ENCODE results near the gene SLC22A16.
"Not testable (repeated sequence)": the region's sequence is repeated elsewhere in the genome, so short reads cannot be mapped to it uniquely, and the experiment has no call there.

SLC22A16 gene

DNA sequence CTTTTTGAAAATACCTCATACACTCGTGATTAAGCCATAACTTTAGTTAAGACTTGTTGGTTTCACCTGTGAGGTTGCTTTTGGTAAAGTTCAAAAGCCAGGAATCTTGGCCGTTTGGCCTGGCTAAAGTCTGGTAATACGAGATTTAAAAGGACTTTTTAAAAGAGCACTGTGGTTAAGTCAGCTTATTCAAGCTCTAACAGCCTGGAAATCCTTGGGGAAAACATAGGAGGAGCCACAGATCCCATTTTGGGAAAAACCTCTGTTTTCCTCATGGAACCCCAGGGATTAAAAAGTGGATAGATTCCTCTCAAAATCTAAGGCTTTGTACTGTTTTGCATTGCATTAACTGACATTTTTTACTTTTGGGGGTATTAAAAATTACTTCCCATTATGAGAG lies 13.7 kb upstream of the SLC22A16 start:
- no peak for DNase-seq

DNA sequence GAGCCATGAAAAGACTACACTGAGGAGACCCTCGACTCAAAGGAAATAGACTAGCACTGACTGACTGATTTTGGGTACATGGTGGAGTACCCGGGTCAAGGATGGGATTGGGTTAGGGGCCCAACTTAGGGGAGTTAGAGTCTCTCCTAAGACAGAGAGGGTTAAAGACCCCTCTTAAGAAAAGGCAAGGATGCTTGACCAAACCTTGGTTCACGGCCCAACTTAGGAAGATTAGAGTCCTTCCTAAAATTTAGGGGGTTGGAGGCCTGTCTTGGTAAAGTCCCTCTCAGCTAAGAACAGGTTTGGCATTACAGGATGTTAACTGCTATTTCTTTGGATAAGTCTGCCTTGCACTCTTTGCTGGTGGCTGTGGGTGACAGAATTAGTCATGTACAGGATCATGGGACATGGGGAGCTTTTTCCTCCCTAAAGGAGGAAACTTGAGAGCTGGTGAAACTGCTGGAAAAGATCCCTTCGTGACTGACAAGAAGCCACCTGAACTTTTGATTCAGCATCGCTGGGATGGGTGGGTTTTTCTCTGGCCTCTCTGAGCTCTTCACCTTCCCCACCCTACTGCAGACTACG lies 12.3 kb upstream of the SLC22A16 start:
- peak; percentile 9 to 69 for DNase-seq

DNA sequence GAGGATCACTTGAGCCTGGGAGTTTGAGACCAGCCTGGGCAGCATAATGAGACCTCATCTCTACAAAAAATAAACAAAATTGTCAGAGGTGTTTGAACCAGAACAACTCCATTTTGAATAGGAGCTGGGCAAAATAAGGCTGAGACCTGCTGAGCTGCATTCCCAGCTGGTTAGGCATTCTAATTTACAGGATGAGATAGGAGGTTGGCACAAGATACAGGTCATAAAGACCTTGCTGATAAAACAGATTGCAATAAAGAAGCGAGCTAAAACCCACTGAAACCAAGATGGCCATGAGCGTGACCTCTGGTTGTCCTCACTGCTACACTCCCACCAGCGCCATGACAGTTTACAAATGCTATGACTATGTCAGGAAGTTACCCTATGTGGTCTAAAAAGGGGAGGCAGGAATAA lies 11.6 kb upstream of the SLC22A16 start:
- DNase-seq: not testable (repeated sequence)

DNA sequence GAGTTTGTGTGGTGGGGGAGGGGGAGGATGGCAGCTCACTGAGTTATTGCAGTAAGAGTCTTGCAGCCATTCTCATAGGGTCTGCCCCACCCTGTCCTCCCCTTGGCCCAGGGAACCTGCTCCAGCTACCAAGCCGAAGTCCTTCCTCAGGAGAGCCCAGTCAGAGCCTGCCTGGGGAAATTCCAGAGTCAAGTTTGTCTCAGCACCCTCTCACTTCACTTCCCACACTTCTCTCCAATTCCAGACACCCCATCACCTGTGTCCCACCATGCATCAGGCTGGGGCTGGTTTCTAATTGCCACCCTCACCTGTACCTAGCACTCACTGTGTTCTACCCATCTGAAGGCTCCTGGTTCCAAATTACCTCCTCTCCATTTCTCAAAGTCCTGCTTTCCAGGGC lies 10.3 kb upstream of the SLC22A16 start:
- DNase-seq: no peak

DNA sequence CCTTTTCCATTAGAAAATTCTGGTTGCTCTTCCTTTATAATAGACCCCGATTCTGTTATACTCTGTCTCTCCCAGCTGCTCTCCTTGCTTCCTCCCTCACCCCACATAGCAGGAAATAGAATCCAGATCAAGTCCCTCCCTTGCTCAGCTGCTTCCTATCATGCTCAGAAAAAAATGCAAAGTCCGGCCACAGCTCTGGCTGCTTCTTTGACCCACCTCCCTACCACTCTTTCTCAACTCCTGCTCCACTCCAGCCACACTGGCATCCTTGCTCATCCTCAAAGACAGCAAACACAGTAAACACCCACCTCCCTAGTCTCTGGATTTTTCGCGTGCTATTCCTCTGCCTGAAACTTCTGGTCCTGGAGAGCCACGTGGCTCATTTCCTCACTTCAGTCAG lies 9.1 kb upstream of the SLC22A16 start:
- peak; percentile 57 to 75 for DNase-seq

DNA sequence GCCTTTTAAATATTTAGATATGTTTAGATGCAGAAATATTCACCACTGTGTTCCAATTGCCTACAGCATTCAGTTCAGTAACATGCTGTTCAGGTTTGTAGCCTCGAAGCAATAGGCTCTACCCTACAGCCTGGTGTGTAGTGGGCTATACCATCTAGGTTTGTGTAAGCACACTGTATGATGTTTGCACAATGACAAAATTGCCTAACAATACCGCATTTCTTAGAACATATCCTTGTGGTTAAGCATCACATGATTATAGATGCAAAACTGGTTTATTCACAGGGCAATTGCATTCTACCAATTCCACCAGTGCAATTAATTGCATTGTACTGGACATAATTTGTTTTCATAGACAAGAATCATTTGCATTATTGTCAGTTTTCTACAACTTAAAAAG lies 7.9 kb upstream of the SLC22A16 start:
- DNase-seq: peak; percentile 87 to 98

DNA sequence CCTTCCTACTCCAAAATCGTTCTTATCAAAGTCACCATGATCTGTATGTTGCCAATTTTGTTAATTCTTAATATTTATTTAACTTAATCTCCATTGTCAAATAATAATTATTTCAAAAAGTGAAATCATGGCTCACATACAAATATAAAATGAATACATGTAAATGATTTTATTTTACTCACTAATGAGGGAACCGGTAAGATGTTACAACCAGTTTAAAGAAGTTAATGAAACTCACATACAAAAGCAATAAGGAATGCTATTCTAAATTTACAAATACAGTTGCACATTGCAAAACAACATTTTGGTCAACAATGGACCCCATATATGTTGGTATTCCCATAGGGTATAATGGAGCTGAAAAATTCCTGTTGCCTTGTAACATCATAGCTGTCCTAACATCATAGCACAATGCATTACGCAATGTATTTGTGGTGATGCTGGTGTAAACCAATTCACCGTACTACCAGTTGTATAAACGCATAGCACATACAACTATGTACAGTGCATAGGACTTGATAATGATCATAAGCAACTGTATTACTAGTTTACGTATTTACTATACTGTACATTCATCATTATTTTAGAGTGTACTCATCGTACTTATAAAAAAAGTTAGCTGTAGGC lies 6.5 kb upstream of the SLC22A16 start:
- DNase-seq: no peak

DNA sequence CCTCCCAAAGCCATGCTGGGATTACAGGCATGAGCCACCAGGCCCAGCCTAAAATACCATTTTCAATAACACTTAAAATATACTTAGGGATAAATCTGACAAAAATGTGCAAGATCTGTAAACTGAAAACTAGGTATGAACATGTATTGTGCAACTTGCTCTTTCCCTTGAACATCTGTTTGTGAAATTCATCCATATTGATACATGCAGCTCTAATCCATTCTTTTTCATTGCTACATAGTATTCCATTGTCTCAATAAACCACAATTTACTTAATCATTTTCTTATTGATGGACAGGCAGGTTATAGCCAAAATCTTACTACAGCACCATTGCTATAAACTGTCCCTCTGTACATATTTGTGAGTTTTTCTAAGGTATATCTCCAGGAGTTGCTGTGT lies 4.7 kb upstream of the SLC22A16 start:
- DNase-seq: no peak

DNA sequence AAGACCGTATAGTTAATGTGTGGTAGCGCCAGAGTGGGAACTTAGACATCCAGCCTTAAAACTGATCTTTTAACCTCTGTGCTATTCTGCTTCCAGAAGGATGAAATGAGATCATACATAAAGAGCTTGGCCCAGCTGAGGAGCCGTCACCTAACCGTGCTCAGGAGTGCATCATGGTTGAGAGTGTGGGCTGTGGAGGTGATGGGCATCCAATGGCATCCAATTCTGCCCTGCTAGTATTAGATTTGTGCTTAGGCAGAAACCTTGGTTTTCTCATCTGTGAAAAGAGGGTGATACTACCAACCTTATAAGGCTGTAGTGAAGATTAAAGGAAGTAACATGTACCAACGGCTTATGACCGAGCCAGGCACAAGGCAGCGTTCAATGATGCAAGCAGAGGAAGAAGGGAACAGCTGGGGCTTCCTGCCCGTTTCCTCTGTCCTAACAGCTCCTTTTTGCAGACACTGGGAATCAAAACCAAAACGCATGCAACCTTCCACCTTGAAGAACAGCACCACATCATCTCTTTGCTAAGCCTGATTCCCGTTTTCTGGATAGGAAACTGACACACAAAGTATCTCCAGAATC lies 1.3 kb downstream of the SLC22A16 start:
- peak; percentile 85 to 88 for DNase-seq

DNA sequence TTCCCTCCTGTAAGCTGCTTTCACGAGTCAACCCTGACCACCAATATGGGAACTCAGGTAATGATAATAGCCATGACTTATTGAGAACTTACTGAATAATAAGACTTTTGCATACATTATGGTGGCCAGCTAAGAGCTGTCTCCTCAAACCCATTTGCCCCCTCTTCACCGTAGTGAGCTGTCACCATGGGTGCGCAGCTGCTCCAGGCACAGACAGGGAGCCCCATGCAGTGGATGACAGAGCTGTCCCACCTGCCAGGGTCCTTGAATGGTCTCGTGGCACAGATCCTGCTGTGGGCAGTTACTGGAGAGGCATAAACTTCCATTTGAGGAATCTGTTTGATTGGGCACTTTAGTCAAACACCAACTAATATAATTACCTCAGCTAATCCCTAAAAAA lies 1.9 kb downstream of the SLC22A16 start:
- no peak for DNase-seq

DNA sequence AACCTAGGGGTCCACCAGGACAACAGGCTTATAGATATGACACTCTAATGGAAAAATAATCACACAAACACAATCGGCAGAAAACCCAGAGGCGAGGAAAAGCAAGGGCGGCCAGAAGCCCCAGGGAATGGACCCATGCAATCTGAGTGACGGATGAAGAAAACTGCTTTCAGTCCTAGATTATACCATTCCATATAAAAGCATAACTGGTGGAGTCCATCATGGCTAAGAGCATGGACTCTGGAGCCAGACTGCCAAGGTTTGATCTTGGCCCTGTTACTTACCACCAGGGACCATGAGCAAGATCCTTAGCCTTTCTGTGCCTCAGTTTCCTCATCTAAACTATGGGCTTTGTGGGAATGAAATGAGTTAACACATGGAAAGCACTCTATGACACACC lies 3.7 kb downstream of the SLC22A16 start:
- DNase-seq: no peak

DNA sequence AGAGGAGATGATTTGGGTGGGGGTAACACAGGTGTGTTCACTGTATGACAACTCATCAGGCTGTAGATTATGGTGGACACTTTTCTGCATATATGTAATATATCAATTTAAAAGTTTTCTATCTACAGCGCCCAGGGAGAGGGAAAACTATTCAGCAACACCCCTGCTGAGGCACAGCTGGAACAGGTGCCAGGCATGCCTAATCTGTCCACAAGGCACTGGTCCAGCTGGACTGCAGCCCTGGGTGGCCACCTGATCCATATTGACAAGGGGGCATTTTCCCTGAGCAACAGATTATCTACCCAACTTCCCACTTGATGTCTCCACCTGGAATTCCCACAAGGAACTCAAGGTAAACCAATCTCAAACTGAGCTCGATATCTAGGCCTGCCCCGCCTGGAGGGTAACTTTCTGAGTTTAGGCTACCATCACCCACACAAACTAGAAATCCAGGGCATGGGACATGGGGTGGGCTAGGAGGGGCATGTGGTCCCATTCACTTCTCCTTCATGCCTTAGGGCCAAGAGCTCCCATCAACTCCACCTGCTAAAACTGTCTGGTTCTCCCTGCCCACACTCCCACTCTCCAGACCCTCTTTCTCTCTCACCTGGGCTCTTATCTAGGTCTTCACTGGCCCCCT lies 4.6 kb downstream of the SLC22A16 start:
- DNase-seq: no peak

DNA sequence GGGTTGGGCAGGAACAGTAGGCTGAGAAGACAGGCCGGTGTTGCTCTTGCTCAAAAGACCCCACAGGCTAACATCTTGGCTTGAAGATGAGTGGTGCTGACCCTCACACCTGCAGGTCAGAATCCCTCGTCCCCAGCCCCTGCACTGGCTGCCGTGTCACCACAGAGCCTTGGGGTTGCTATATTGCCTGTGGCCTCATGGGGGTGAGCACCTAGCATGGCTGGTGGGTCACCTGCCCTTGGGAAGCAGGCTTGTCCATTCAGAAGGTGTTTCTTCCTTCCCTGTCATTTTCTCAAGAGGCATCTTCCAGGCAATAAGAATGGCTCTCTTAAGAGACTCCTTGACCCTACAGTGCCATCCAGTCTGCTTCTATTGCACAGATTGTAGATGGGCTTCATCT lies 7.7 kb downstream of the SLC22A16 start:
- DNase-seq: no peak

DNA sequence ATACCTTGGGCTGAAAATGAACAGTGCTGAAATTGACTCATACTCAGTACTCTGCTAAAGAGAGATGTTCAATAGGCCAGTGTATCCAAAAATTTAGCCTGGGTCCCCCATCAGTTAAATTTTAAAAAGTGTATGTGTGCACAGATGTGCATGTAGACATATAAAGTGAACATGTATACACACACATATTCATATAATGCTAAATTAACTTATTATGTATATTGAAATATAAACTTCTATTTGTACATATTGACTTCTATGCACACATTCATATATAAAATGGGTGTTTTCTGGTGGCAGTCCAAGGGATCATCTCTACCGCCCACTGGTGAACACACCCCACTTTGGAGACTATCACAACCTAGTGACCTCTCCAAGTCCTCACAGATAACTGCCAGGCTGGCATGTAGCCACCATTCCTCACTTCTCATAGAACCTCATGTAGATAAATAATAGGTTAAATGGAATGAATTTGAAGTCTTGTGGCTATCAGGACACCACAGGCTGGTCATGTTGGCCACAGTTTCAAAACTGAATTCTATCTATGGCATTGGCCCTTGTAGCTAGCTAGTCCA lies 8.8 kb downstream of the SLC22A16 start:
- DNase-seq: no peak

DNA sequence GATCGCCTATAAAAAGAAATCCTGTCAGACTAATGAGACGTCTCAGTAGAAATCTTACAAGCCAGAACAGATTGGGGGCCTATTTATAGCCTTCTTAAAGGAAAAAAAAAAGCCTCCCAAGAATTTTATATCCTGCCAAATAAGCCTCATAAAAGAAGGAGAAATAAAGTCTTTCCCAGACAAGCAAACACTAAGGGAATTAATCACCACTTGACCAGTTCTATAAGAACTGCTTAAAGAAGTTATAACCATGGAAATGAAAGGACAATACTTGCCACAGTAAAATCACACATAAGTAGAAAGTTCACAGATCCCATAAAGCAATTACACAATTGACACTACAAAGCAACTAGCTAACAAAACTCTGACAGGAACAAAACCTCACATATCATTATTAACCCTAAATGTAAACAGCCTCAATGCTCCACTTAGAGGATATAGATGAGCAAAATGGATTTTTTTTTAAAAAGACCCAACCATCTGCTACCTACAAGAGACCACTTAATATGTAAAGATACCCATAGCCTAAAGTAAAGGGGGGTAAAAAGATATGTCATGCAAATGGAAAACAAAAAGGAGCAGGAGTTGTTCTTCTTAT lies 13.4 kb downstream of the SLC22A16 start:
- DNase-seq: no peak

DNA sequence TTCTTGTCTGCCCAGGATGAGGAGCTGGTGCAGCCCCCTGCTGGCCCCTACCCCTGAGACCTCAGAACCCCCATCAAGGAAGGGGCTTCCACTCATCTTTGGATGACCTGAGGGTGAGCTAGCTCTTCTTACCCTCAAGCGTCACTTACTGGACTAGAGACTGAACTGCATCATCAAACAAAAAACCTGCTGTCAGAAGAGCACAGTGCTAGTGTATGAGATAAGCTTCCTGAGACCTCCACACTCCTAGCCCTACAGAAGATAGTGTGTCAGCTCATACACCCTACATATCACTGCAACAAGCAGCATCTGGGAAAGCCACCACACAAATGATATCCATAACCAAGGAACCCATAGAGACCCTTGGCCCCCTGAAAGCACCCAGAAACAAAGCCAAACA lies 15.0 kb downstream of the SLC22A16 start:
- no peak for DNase-seq

DNA sequence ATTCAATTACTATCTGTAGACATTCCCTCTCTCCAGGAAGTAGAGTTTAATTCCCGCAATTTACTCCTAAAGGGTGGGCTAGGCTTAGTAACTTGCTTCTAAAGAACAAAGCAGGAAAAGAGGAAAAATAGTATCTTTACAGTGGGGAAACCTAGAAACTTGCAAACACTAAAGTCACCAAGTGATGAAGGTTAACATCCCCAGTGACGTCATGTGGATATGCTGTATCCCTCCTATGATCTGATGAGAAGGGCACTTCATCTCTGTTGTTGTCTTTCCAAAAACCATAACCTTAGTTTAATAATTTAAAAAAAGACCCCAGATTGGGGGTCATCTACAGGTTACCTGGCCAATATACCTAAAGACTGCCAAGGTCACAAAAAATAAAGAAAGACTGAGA lies 17.3 kb downstream of the SLC22A16 start:
- DNase-seq: no peak

DNA sequence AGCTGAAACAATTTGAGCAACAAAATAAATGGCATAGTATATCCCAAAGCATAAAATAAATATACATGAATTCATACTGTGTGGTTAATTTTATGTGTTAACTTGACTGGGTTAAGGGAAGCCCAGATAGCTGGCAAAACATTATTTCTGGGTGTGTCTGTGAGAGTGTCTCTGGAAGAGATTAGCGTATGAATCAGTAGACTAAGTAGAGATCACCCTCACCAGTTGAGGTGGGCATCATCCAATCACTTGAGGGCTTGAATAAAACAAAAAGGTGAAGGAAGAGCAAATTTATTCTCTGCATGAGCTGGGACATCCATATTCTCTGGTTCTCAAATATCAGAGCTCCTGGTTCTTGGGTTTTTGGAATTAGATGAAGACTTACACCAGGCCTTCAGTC lies 17.9 kb downstream of the SLC22A16 start:
- no peak for DNase-seq

DNA sequence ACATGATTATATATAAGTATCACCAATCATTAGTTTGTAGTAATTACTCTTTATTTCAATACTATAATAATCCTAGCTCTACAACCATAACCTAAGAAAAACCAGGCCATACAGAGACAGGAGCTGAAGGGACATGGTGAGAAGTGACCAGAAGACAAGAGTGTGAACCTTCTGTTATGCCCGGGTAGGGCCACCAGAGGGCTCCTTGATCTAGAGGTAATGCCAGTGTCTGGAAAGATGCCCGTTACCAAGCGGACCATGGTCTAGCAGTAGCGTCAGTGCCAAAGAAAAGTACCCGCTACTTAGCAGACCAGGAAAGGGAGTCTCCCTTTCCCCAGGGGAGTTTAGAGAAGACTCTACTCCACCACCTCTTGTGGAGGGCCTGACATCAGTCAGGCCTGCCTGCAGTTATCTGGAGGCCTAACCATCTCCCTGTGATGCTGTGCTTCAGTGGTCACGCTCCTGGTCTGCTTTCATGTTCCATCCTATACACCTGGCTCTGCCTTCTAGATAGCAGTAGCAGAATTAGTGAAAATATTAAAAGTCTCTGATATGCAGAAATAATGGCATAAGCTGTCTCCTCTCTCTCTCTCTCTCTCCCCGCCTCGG lies 18.7 kb downstream of the SLC22A16 start:
- peak; percentile 35 to 47 for DNase-seq

DNA sequence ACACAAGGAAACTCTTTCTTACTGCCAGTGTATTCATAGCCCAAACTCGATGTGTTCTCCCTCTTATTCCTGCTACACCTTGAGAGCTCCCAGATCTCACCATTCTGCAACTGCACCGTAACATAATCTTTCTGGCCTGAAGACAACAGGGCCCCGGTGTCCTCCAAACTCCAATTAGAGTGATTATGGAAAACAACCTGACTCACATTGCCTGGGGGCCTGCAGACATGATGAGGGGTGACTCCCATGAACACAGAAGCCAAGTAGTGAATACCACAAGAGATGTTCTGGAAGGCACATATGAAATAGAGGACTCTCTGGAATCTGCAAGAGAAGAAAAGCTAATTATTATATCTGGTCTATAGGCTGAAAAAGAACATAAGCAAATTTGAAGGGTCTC lies 19.7 kb downstream of the SLC22A16 start:
- no peak for DNase-seq

DNA sequence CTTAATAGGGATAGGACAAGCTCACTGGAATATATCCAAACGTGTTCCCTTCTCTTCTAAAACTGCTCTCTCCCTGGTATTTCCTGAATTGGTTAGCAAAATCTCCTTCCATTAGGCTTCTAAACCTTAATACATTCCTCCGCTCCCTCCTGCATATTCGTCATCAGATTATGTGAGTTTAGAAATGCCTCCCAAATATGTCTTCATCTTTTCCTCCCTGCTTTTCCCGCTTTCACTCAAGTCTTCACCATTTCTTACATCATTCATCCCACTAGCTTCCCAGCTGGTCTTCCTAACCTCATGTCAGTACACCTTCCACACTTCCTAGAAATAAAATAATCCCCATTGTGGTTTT lies 26.9 kb downstream of the SLC22A16 start:
- no peak for DNase-seq

DNA sequence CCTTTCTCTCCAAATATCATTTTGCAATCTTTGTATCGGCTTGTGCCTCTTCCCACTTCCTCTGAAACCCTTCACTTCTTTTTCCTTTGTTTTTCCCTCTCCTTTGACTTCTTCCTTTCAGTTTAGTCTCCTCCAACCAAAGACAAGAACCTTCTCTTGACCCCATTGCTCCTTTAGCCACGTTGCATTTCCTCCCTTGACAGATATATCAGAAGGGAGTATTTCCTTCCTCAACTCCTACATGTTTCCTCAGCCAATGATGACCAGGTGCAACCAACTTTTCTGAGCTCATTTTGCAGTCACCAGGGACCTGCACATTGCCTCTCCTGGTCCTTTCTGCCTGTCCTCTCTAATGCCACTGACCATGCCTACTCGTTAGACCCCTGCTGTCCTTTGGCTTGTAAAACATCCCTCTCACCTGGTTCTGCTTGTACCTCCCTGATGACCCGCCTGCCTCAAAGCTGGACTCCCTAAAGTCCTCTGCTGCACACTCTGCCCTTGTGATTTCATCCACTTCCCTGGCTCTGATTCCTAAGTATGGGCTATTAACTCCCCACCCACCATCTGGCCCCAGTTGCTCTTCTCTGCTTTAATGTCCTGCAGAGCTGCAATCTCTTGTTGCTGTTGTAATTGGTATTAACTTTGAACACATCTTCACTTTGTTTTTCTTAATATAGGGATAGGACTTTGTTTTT lies 27.4 kb downstream of the SLC22A16 start:
- DNase-seq: peak; percentile 31 to 37

All from inflammatory macrophage (primary cell).